KG1 (cell line): ENCODE results near the gene TPST2.
A peak's percentile ranks its signal among the peaks of the same experiment; 100 is the strongest.

Source experiments
- DNase-seq: peaks from one replicate; lab custom pipeline; 2025; lab: John Stamatoyannopoulos, UW

Gene TPST2

DNA sequence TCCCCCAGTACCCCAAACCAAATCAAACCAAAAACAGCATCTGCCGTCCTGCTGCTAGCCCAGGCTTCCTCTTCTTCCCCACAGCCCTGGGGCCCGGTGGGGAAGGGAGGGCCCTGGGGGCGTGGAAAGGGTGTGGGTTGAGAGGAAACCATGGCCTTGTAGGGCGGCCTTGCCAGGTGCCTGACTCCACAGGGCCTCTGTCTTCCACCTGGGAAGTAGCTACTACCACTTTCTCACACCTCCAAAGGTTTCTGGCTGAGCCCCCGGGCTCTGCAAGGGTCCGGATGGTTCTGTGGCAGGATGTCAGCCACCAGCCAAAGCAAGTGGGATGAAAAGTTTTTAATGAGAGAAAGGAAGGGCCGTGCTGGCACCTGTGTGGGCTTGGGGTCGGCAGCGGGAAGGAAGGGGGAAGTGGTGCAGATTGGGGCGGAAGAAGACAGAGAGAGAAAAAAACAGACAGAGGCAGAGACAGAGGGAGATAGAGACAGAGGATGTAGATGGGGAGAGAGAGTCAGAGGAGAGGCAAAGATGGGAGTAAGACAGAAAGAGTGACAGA, 10.5 kb downstream of the TPST2 start:
- peak; percentile 76 for DNase-seq

DNA sequence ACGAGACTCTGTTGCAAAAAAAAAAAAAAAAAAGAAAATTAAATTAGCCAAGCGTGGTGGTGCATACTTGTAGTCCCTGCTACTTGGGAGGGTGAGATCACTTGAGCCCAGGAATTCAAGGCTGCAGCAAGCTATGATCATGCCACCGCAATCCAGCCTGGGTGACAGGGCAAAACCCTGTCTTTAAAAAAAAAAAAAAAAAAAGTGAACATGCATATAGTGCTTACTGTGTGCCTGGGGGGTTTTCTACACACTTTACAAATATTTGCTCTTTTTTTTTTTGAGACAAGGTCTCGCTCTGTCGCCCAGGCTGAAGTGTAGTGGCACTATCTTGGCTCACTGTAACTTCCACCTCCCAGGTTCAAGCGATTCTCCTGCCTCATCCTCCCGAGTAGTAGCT, 12.9 kb downstream of the TPST2 start:
- DNase-seq = no peak

DNA sequence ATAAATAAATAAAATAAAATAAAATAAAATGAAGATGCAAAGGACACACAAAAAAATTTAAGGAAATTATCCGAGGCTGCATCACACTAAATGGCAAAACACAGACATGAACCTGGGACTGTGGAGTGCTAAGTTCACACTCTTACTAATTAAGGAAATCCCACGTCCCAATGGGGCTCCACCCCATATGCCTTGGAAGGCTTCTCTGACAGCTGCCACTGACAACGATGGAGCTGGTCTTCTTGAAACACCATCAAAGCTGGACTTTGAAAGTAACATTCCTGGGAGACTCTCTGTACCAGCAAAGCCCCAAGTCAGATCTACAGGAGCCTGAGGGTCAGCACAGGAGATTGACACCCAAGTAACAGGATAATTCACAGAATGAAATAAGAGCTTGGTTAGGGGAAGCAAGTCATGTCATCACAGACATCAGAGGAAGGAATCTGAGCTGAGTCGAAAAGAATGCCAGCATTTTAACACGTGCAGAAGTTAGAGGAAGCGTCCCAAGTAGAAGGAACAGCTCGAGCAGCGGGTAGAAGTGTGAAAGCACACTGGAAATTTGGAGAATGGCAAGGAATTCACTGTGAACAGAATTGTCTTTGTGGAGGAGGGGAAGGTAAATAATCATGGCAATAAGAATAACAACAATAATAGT, 13.8 kb downstream of the TPST2 start:
- DNase-seq = no peak

DNA sequence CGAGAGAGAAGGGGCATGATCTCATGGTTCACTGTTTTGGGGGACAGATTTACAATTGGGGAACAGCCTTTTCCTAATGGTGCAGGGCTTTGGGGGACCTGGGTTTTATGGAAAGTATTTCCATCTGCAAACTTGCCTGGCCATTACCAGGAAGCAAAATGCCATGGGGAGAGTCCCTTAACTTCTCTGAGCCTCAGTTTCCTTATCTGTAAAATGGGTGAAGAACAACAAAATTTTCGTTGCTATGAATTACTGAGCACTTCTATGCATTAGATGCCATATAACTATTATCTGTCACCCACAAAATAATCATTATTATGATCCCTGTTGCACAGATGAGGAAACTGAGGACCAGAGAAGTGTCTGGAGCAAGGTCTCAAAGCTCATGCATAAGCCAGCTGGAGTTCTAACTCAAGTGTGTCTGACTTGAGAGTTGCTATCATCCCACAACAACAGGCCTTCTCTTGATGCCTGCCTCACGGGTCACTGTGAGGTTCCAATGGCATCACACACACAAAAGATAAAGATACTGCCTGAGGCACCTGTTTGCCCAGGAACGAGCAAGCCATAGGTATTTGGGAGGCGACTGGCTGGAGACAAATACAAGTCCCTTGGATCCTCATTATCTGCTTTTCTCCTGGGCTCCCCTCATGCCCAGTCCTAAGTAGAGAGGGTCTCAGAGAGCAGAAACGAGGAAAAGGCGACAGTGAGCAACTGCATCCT, 15.8 kb downstream of the TPST2 start:
- DNase-seq = no peak

DNA sequence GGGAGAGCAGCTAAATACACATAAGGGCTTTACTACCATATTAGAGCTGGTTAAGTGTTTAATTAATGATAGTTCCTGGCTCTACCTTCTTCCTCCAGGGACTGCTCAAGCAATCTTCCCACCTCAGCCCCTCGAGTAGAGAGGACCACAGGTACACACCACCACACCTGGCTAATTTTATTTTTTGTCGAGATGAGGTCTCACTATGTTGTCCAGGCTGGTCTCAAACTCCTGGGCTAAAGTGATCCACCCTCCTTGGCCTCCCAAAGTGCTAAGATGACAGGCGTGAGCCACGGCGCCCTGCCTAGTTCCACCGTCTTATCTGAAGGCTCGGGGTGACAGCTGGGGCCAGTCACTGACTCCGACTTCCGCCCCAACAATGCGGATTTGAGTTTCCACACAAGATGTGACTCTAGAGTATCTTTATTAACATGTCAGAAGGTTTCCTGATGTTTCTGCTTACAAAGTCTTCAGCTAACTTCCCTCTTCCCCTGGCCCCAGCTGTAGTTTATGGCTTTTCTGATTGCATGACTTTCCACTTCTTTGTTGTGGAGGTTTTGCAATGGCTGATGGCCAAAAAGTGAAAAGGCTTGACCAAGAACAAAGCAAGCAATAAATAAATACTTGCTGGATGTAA, 16.8 kb downstream of the TPST2 start:
- peak; percentile 52 for DNase-seq

DNA sequence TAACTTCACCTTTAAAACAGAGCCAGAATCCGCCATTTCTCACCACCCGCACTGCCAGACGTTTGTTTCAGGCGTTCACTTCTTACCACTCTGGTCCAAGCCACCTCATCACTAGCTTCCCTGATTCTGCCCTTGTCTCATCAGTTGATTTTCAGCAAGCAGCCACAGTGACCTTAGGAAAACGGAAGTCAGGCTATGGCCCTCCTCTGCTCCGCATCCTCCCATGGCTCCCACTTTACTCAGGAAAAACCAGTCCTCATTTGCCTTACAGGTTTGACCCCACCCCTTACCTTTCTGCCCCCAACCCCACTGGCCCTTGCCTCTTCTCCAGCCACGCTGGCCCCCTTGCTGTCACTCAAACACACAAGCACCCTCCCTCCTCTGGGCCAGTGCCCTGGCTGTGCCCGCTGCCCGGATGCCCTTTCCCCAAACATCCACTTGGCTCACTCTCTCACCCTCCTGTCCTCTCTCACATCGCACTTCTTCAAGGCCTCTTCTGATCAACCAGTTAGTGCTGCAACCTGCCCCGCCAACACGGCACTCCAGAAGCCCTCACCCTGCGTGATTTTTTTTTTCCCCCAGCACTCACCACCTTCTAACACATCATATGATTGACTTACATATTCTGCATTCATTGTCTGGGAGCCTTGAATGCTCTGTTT, 18.9 kb downstream of the TPST2 start:
- no peak for DNase-seq

DNA sequence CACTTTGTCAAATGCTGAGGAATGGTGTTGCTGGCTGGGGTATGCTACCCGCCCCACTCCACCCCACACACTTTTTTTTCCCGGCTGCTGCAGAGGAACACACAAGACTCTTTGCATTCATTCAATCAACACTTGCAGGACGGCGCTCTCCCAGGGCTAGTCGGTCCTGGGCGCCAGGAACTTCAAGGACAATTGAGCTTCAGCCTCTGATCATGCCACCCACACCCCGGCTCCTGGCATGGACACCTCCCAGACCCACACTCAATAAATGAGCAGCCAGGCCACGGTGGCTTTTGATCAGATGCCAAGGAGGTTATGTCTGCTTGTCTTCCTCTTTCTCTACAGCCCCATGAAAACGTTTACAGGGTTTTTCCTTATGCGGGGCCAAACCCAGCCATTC, 19.8 kb downstream of the TPST2 start:
- DNase-seq = no peak

DNA sequence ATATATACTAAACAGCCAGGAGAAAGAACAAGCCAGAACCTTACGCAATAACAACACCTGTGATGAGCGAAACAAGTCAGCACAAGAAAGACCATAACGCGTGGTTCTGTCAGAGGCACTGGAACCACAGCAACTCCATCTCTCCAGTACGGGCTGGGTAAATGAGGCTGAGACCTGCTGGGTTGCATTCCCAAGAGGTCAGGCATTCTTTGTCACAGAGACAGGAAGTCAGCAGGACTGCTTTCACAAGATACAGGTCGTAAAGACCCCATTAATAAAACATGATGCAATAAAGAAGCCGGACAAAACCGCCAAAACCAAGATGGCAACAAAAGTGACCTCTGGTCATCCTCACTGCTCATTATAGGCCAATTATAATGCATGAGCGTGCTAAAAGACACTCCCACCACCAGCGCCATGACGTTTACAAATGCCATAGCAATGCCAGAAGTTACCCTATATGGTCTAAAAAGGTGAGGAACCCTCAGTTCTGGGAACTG, 21.7 kb downstream of the TPST2 start:
- DNase-seq = no peak

DNA sequence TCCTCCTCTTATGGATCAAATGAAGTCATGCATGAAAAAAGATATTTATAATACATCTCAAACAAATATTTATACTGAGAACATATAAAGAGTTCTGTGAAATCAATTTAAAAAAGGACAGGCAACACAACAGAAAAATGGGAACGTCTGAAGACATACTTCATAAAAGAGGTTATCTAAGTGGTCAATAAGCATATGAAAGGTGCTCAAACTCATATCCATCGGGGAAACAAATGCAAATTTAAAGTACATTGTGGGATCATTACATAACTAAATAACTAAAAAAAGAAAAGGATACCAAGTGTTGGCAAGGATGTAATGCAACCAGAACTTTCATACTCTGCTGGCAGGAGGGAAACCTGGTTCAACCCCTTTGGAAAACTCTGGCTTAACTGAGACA, 22.3 kb downstream of the TPST2 start:
- DNase-seq = no peak

DNA sequence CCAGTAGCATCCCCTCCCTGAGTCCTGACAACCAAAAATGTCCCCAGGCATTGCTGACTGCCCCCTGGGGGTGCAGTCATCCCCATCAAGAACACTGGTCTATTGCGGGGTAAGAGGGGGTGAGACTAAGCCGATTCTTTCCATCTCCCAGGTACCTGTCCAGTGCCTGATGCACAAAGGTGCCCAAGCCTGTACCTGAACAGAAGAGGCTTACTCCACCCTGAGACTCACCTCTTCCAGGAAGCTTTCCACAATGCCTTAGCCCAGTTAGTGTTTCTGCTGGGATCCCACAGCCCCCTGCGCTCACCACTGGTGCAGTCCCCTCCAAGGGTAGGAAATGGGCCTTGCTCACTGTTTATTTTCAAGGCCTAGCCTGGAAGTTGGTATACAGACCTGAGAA, 22.9 kb downstream of the TPST2 start:
- no peak for DNase-seq

DNA sequence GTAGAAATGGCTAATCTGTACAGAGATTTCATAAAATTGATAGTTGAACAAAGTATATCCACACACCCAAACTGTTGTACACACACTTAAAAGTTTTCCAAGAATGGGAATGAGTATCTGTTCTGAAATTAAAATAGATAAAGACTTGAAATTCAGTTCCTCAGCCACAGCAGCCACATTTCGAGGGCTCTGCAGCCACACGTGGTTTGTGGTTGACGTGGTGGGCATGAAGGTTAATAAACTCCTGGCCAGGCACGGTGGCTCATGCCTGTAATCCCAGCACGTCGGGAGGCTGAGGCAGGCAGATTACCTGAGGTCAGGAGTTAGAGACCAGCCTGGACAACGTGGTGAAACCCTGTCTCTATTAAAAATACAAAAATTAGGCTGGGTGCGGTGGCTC, 24.0 kb downstream of the TPST2 start:
- no peak for DNase-seq

DNA sequence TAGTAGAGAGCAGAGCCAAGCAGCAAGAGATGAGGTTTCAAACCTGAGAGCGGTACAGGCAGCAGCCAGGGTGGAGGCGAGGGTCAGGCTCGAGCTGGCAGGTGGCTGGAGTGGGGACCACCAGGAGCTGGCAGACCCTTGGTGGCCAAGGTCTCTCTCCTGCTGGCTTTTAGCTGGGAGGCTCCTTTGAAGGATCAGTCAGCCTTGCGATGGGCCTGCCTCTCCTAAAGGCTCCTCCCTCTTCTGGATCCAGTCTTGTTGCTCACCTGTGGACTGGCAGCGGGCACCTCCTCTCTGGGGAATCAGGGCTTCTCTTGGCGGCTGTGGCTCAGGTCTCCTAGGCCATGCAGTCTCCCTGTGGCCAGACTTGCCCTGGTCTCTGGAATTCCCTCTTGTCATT, 24.8 kb downstream of the TPST2 start:
- no peak for DNase-seq

DNA sequence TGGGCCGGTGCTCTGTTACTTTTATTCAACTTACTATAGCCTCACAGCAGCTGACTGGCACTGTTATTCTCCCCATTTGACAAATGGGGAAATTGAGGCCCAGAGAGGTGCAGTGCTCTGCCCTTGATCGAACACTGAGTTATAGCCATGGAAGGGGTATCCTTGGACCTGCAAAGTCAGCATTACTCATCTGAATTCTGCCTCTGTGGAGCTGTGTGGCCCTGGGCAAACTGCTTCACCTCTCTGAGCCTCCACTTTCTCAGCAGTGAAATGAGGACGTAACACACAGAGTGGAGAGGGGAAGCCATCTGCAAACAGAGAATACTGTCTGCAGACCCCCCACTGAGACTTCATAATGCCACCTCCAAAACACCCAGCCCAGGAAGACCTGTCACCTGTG, 25.3 kb downstream of the TPST2 start:
- no peak for DNase-seq

DNA sequence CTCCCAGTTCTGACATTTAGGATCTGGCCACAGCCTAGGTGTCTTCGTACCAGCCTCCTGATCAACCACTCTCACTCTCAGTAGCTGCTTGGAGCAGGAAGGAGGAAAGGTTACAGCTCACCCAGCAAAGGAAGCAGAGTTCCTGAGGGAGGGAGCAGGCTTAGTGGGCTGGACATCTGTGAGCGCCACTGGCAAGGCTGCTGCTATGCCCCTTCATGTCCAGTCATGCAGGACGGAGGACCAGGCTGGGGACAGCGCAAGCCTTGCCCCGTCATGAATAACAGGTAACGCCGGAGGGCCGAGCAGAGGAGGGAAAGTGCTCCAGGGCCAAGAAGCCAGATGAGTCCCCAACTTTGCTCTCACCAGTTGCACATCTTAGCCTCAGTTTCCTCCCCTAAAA, 25.8 kb downstream of the TPST2 start:
- DNase-seq = no peak

DNA sequence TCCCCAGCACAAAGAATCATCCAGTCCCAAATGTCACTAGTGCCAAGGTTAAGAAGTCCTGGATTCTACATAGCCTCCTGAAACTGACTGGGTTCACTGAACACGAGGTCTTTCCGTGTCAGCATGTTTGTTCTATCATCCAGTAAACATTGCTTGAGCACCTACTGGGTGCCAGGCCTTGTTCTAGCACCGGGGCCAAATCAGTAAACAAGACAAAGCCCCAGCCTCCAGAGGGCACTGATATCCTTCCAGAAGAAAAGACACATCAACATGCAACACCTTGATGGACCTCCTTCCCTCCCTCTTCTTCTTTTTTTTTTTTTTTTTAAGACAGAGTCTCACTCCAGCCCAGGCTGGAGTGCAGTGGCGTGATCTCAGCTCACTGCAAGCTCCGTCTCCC, 26.9 kb downstream of the TPST2 start:
- DNase-seq = no peak

DNA sequence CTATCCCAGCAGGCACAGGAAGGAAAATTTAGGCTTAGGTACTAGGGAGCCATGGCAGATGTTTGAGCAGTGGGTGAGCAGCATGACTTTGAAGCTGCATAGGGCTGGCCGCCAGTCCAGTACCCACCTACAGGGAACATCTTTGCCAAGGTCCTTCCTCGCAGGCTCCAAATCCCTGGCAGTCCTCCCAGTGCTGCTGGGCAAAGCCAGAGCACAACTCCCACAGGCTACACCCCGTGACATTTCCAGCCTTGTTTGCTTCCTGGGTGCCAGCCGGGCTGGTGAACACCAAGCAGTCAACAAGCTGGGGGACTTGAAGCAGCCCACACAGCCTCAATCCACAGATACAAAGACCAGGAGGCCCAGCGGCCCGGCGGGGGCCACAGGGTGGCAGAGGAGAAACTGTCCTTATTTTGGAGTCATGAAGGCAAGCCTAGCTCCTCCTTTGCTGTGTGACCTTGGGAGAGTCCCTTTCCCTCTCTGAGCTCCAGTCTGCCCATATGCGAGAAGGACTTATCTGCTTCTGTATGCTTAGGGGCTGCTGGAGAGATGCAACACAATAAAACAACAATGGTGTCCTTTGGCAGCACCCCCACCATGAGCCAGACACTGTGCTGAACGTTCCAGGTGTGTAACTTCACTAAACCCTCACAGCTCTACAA, 28.0 kb downstream of the TPST2 start:
- DNase-seq = no peak

DNA sequence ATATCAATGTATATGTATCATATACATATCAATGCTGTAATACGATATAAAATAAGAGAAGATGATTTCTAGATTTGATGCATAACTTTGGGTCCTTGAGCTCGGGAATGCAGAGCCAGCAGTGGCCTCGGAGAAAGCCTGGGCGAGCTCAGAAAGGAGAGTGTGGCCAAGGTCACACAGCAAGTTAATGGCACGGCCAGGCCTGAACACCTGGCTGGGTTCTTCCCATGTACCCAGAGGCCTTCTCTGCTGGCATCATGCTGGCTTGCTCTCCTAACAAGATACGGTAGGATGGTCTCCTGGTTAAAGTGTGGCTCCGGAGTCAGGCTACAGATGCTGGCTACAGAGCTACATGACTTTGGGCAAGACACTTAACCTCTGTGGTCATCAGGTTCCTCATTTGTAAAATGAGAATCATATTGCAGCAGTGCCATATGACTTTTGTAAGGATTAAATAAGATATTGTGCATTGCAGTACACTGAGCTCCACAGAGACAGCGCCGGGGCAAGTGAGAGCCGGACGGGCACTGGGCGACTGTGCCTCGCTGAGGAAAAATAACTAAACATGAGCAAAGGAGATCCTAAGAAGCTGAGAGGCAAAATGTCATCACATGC, 29.9 kb downstream of the TPST2 start:
- DNase-seq = no peak

DNA sequence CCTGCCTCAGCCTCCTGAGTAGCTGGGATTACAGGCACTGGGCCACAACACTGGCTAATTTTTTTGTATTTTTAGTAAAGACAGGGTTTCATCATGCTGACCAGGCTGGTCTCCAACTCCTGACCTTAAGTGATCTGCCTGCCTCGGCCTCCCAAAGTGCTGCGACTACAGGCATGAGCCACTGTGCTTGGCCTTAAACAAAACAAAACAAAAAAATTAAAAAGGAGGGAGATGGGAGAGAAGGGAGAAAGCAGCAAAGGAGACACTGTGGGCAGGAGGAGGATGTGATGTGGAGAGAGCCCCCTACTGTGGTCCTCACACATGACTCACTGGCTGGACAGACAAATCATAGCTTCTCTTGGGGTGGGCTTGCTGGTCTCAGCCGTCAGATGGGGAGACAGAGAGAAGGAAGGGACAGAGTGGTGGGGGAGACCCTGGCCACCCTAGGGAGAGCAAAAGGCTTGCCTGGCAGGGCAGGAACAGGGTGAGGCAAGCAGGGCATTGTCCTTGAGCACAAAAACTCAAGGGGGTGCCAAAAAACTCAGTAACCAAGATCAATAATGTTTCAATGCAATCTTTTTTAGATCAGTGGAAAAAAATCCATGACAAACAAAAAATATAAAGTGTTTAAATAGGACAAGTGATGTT, 31.6 kb downstream of the TPST2 start:
- DNase-seq = no peak

DNA sequence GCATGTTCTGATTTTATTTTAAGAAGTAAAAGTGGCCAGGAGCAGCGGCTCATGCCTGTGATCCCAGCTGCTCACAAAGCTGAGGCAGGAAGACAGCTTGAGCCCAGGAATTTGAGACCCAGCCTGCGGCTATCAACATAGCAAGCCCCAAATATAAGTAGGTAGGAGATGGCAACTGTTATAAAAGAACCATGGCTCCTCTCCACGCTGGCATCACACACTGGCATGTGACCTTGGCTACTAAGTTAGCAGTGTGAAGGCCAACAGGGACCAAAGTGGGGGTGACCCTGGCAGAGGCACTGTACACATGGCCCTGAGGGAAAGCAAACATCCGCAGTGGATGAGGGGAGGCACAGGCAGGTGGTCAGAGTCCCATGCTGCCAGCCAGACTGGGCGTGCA, 33.0 kb downstream of the TPST2 start:
- no peak for DNase-seq

DNA sequence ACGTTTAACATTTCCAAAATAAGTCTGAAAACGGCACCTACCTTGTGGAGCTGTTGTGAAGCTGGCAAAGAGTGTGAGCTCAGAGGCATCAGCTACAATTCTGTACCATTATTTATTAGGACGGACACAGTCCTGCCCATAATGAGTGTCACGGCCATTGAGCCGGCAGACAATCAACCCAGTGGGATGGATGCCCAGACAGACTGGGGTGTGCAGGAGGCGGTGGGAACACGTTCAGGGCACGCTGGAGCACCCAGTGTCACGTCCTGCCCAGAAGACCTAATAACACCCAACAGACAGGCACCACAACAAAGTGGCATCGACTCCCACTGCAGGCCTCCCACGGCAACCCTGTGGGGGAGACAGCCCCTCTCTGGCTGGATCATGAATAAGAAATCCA, 34.5 kb downstream of the TPST2 start:
- DNase-seq = no peak

DNA sequence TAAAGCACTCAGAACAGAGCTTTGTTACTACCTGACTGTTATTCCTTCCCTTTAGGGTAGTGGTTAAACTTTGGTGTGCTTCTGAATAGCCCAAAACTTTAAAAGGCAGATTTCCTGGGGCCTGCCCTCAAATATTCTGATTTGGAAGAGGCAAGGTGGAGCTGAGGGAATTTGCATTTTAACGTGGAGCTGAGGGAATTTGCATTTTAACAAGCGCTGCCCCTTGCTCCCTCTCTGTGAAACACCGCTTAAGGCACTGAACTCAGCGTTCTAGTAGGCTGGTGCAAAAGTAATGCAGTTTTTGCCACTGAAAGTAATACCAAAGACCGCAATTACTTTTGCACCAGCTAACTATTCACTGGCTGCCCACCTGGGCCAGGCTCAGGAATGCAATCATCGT, 35.0 kb downstream of the TPST2 start:
- DNase-seq = no peak
